ENCODE measurements around the gene USO1.

USO1 gene

GRCh38 chr4:75696581-75696980 is 27.8 kb upstream of the USO1 start (continued):
- TF ChIP-seq TCF4 (CRISPR knock-in tag; IDR thresholded peaks at IDR 0.05; ENCODE audit: borderline replicate concordance), result no peak

GRCh38 chr4:75698162-75698962 is 26.0 kb upstream of the USO1 start:
- no peak for TF ChIP-seq BACH2 (CRISPR knock-in tag; IDR thresholded peaks at IDR 0.05; ENCODE audit: borderline replicate concordance)
- TF ChIP-seq ZNF565 (CRISPR knock-in tag; conservative IDR thresholded peaks at IDR 0.05; ENCODE audit: low read depth), result no peak
- TF ChIP-seq ZFP30 (CRISPR knock-in tag; IDR thresholded peaks at IDR 0.05), result no peak
- no peak for TF ChIP-seq OSR1 (CRISPR knock-in tag; IDR thresholded peaks at IDR 0.05)
- TF ChIP-seq ZC3H10 (CRISPR knock-in tag; IDR thresholded peaks at IDR 0.05), result no peak
- TF ChIP-seq TSHZ2 (CRISPR knock-in tag; IDR thresholded peaks at IDR 0.05), result no peak
- no peak for TF ChIP-seq ISL1 (CRISPR knock-in tag; IDR thresholded peaks at IDR 0.05)
- no peak for TF ChIP-seq ARNTL (CRISPR knock-in tag; IDR thresholded peaks at IDR 0.05; ENCODE audit: borderline replicate concordance, low read depth)
- TF ChIP-seq ESRRG (CRISPR knock-in tag; IDR thresholded peaks at IDR 0.05), result no peak
- TF ChIP-seq PATZ1 (CRISPR knock-in tag; IDR thresholded peaks at IDR 0.05; ENCODE audit: borderline replicate concordance), result no peak
- TF ChIP-seq TCF4 (CRISPR knock-in tag; IDR thresholded peaks at IDR 0.05; ENCODE audit: borderline replicate concordance), result no peak
- TF ChIP-seq CREB5 (CRISPR knock-in tag; IDR thresholded peaks at IDR 0.05; ENCODE audit: low read depth), result no peak
- TF ChIP-seq ZFP3 (CRISPR knock-in tag; IDR thresholded peaks at IDR 0.05), result no peak
- TF ChIP-seq ZNF70 (CRISPR knock-in tag; IDR thresholded peaks at IDR 0.05), result no peak
- no peak for TF ChIP-seq SNAI2 (CRISPR knock-in tag; IDR thresholded peaks at IDR 0.05)
- TF ChIP-seq PPARA (CRISPR knock-in tag; IDR thresholded peaks at IDR 0.05; ENCODE audit: borderline replicate concordance), result no peak
- no peak for TF ChIP-seq ZNF8 (CRISPR knock-in tag; IDR thresholded peaks at IDR 0.05)
- no peak for TF ChIP-seq TOX (CRISPR knock-in tag; IDR thresholded peaks at IDR 0.05; ENCODE audit: borderline replicate concordance)
- no peak for TF ChIP-seq POU6F1 (CRISPR knock-in tag; IDR thresholded peaks at IDR 0.05; ENCODE audit: borderline replicate concordance, low read depth)
- TF ChIP-seq RARB (CRISPR knock-in tag; IDR thresholded peaks at IDR 0.05), result no peak

GRCh38 chr4:75698963-75699228 is 25.5 kb upstream of the USO1 start:
- no peak for ATAC-seq
- TF ChIP-seq ZNF565 (CRISPR knock-in tag; conservative IDR thresholded peaks at IDR 0.05; ENCODE audit: low read depth) (no peak), PPARA (CRISPR knock-in tag; IDR thresholded peaks at IDR 0.05; ENCODE audit: borderline replicate concordance) (no peak)

More at GRCh38 chr4:75698162-75698962, 26.0 kb upstream of the USO1 start:
- no peak for ATAC-seq

- TF ChIP-seq TOX (CRISPR knock-in tag; IDR thresholded peaks at IDR 0.05; ENCODE audit: borderline replicate concordance) (no peak), ZNF8 (CRISPR knock-in tag; IDR thresholded peaks at IDR 0.05) (no peak), ZC3H10 (CRISPR knock-in tag; IDR thresholded peaks at IDR 0.05) (no peak), ZNF70 (CRISPR knock-in tag; IDR thresholded peaks at IDR 0.05) (no peak), ISL1 (CRISPR knock-in tag; IDR thresholded peaks at IDR 0.05) (no peak), ZNF565 (CRISPR knock-in tag; conservative IDR thresholded peaks at IDR 0.05; ENCODE audit: low read depth) (no peak), RARB (CRISPR knock-in tag; IDR thresholded peaks at IDR 0.05) (no peak), GLIS3 (CRISPR knock-in tag; IDR thresholded peaks at IDR 0.05) (no peak), CSDC2 (CRISPR knock-in tag; IDR thresholded peaks at IDR 0.05) (no peak)
- ATAC-seq, result no peak
Measured at GRCh38 chr4:75699299-75699698, 25.1 kb upstream of the USO1 start.
